NCI-H2196 treated with DMSO at 0.1 percent for 48 hours (cell line): Measurements from ENCODE around the gene DAGLA.

ENCODE experiments used
- DNase-seq: peaks from one replicate; lab custom pipeline; 2025; ENCODE audit not compliant: unreplicated experiment; lab: John Stamatoyannopoulos, UW

DAGLA gene

DNA sequence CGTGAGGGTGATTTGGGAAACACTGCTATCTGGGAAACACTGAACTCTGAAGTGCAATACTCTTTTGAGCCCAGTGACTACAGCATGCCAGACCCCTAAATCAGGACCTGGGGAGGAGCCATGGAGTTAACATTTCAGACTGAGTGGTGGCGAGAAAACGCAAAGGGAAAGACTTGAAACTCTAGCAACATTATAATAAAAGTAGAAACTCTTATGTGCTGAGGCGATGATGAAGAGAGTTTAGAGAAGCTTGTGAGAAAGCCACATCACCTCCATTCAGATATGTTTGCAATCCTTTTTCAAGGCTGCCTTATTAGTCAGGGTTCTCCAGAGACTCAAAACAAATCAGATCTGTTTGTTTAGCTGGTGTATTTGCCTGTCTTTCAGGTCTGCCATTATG is 114.4 kb downstream of the DAGLA start:
- no peak for DNase-seq

DNA sequence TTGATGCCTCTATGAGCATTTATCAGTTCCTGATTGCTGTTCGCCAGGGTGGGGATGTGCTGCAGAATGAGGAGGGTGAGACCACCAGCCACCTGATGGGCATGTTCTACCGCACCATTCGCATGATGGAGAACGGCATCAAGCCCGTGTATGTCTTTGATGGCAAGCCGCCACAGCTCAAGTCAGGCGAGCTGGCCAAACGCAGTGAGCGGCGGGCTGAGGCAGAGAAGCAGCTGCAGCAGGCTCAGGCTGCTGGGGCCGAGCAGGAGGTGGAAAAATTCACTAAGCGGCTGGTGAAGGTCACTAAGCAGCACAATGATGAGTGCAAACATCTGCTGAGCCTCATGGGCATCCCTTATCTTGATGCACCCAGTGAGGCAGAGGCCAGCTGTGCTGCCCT is 115.3 kb downstream of the DAGLA start:
- no peak for DNase-seq

DNA sequence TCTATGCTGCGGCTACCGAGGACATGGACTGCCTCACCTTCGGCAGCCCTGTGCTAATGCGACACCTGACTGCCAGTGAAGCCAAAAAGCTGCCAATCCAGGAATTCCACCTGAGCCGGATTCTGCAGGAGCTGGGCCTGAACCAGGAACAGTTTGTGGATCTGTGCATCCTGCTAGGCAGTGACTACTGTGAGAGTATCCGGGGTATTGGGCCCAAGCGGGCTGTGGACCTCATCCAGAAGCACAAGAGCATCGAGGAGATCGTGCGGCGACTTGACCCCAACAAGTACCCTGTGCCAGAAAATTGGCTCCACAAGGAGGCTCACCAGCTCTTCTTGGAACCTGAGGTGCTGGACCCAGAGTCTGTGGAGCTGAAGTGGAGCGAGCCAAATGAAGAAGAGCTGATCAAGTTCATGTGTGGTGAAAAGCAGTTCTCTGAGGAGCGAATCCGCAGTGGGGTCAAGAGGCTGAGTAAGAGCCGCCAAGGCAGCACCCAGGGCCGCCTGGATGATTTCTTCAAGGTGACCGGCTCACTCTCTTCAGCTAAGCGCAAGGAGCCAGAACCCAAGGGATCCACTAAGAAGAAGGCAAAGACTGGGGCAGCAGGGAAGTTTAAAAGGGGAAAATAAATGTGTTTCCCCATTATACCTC is 115.8 kb downstream of the DAGLA start:
- DNase-seq, result no peak
